ENCODE data around the gene GCNT1. TPM values are rescaled to one million over a fixed set of nuclear protein-coding genes. Genes with fewer than 3 reads are reported as not detected.
A peak's percentile ranks its signal among the peaks of the same experiment; 100 is the strongest.

The GCNT1 gene
- total RNA-seq, 2 donors from 2014 or later: 3.1 to 3.8 TPM

DNA sequence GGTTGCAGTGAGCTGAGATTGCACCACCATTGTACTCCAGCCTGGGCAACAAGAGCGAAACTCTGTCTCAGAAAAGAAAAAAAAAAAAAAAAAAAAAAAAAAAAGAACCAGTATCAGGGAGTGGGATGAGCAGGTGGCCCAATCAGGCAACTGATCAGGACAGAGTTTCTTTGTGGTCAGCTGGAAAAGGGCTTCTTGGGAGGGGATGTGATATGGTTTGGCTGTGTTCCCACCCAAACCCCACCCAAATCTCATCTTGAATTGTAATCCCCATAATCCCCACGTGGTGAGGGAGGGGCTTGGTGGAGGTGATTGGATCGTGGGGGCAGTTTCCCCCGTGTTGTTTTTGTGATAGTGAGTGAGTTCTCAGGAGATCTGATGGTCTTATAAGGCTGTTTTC is 4.7 kb upstream of the GCNT1 start:
- Histone ChIP-seq H3K36me3 (no peaks in the 10 kb centered on the region), H3K4me3 (no peak overlapping the region), H3K4me1 (replicated peaks) (no peaks in the 10 kb centered on the region), H3K27ac (no peak overlapping the region), H3K27me3 (replicated peaks; ENCODE audit: insufficient read depth) (no peaks in the 10 kb centered on the region), H3K9me3 (no peaks in the 10 kb centered on the region)
- DNase-seq (ENCODE audit: low spot score): no peak
- intact Hi-C loops (cut with DNase I): loop anchor here (10.0 kb wide), 1 partner anchor 80 kb away; no protein-coding TSS in a partner anchor
- TF ChIP-seq CTCF (IDR thresholded peaks at IDR 0.05): no peak
- TF ChIP-seq POLR2A (IDR thresholded peaks at IDR 0.05): no peak
- no peak for TF ChIP-seq POLR2AphosphoS5 (IDR thresholded peaks at IDR 0.05)
- 70% methylated on average over 4 of the region's 4 CpGs for WGBS

GRCh38 chr9:76456202-76456926 is 2.6 kb upstream of the GCNT1 start:
- no peaks in the 10 kb centered on the region for H3K9me3 ChIP-seq
- WGBS: 66% methylated on average over 4 of the region's 4 CpGs
- DNase-seq (ENCODE audit: low spot score): peak; percentile 31
- no peak overlapping the region for H3K4me3 ChIP-seq
- no peaks in the 10 kb centered on the region for H3K36me3 ChIP-seq
- intact Hi-C loops (cut with DNase I): loop anchor here (10.0 kb wide), 1 partner anchor 82 kb away; no protein-coding TSS in a partner anchor
- TF ChIP-seq POLR2AphosphoS5 (IDR thresholded peaks at IDR 0.05) (peak; percentile 35), POLR2A (IDR thresholded peaks at IDR 0.05) (no peak)
- no peaks in the 10 kb centered on the region for H3K4me1 ChIP-seq (replicated peaks)
- no peaks in the 10 kb centered on the region for H3K27me3 ChIP-seq (replicated peaks; ENCODE audit: insufficient read depth)
- peak overlapping the region; percentile 22 to 45 for H3K27ac ChIP-seq

DNA sequence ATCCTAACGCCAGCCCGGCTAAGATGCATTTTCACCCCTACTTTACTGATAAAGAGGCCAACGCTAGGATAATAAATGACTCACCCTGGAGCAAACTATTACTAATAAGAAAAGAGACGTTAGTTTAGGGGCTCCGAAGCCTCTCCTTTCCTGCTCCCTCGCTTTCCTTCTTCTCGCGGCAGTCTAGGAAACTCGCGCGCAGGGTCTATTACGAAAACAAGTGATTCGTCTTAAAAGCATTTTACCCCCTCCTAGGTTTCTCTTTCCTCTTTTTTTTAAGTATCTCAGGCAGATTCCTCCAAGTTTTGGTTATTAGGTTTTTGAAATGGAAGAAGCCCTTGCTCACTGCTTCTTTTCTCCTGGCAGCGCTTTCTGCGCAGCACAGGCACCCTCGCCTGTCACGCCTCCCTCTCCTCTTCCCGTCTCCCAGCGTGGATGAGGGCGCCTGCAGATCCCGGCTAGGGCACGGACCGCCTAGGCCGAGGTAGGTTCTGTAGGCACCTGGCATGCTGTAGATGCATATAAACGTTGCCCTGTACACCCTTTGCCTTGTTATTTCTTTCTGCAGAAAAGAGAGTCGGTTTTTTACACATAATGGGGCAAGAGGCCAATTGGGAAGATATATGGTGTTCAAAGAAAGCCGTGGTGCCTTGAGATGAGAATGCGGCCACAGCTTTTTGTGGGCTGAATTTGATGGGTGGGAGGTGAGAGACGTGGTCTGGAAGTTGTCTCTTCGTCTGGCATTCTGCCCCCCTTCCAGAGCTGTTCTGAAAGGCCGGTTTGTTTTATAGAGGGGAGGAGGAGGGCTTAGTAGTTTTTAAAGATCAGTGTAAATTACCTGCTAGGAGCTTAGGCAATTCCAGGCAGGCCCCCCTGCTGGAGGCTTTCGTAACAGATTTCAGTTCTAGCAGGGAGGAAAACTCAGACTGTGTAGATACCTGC is 983 bp downstream of the GCNT1 start:
- Histone ChIP-seq H3K36me3 (no peaks in the 10 kb centered on the region), H3K9me3 (no peaks in the 10 kb centered on the region)

DNA sequence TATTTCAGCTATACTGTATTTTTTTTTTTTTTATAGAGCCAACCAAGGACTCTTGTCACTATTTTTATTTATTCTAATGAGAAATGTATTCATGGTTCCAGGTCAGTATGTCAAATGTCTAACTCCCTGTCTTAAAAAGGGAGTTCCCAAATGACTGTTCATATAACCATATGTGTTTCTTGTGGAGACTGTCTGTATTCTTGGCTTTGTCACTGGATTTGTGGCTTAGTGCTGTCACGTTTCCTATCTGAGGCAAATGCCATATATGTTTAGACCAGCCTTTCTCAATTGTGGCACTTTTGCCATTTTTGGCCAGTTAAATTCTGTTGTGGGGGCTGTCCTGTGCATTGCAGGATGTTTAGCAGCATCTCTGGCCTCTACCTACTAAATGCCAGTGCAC is 3.1 kb downstream of the GCNT1 start:
- Histone ChIP-seq H3K27ac (no peak overlapping the region), H3K4me3 (no peak overlapping the region), H3K27me3 (replicated peaks; ENCODE audit: insufficient read depth) (no peaks in the 10 kb centered on the region), H3K4me1 (replicated peaks) (no peaks in the 10 kb centered on the region), H3K9me3 (no peaks in the 10 kb centered on the region), H3K36me3 (no peaks in the 10 kb centered on the region)
- intact Hi-C loops (cut with DNase I): no loop called here
- WGBS: 80% methylated on average over 1 of the region's 1 CpG
- DNase-seq (ENCODE audit: low spot score): no peak
- TF ChIP-seq POLR2AphosphoS5 (IDR thresholded peaks at IDR 0.05) (no peak), CTCF (IDR thresholded peaks at IDR 0.05) (no peak), POLR2A (IDR thresholded peaks at IDR 0.05) (no peak)

More for the DNA sequence above, 983 bp downstream of the GCNT1 start:
- DNase-seq (ENCODE audit: low spot score): peak; percentile 51
- Histone ChIP-seq H3K27ac (peak overlapping the region; percentile 69 to 72), H3K4me3 (peak overlapping the region; percentile 62 to 67), H3K27me3 (replicated peaks; ENCODE audit: insufficient read depth) (no peaks in the 10 kb centered on the region), H3K4me1 (replicated peaks) (no peaks in the 10 kb centered on the region)
- intact Hi-C loops (cut with DNase I): loop anchor here (10.0 kb wide), 1 partner anchor 85 kb away; no protein-coding TSS in a partner anchor
- TF ChIP-seq POLR2AphosphoS5 (IDR thresholded peaks at IDR 0.05): peak; percentile 14
- no peak for TF ChIP-seq POLR2A (IDR thresholded peaks at IDR 0.05)
- TF ChIP-seq CTCF (IDR thresholded peaks at IDR 0.05): peak in 2 of 4 experiments; percentile 15 to 44
- WGBS: 3% methylated on average over 32 of the region's 32 CpGs

- intact Hi-C loops (cut with DNase I): no loop called here
Measured at GRCh38 chr9:76463211-76463610, 4.2 kb downstream of the GCNT1 start.

More at GRCh38 chr9:76463211-76463610, 4.2 kb downstream of the GCNT1 start:
- H3K27ac ChIP-seq: no peak overlapping the region
- H3K27me3 ChIP-seq (replicated peaks; ENCODE audit: insufficient read depth): no peaks in the 10 kb centered on the region
- no peak for TF ChIP-seq CTCF (IDR thresholded peaks at IDR 0.05)
- TF ChIP-seq POLR2A (IDR thresholded peaks at IDR 0.05): no peak
- no peak for TF ChIP-seq POLR2AphosphoS5 (IDR thresholded peaks at IDR 0.05)
- 91% methylated on average over 4 of the region's 4 CpGs for WGBS
- DNase-seq (ENCODE audit: low spot score): no peak
- H3K9me3 ChIP-seq: no peaks in the 10 kb centered on the region
- H3K36me3 ChIP-seq: no peaks in the 10 kb centered on the region
- no peak overlapping the region for H3K4me3 ChIP-seq
- H3K4me1 ChIP-seq (replicated peaks): no peaks in the 10 kb centered on the region

All from prostate gland (tissue), 2 donors.